8988T (cell line): Measurements from ENCODE around the gene DNAJC27.

Source experiments
- DNase-seq: peaks from one replicate; pipeline ENCODE4 v3.0.0; 2011

DNAJC27 gene

DNA sequence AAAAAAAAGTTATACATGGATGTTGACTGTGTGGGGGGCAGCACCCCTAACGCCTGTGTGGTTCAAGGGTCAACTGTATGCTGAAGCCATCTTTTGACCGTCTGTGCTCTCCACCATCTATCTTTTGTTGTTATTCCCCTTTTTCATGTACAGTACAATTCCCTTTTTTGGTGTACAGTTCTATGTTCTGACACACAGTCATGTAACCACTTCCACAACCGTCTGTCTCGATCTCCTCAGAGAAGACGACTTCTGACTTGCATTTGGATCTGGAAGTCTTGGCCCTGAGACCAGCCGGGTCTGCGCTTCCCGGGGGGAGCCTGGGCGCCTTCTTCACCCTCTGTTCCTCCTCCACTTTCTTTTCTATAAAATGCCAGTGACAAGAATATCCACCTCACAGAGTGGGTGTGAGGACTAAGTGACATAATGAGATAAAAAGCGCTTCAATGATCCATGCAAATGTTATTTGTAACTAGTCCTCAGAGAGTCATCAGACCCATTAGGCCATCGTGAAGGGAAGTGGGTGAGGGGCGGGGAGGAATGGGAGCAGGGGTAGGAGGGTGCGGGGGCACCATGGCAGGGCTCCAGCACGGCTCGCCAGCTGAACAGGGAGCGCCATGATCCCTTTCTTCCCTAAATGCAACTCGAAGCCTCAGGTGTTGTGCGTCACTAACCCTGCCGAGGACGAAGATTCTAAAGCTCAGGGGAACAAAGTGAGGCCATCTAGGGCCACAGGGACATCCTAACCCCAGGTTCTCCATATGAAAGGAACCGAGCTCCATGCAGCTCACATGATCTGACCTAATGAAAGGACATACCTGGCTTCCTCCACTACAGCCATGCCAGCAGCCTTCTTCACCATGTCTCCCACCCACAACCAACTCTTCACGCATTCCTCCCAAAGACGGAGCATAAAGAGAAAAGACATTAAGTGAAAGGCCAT is 68.3 kb downstream of the DNAJC27 start:
- no peak for DNase-seq

GRCh38 chr2:24899361-24899910 is 72.3 kb downstream of the DNAJC27 start:
- no peak for DNase-seq

GRCh38 chr2:24898122-24899109 is 73.3 kb downstream of the DNAJC27 start:
- no peak for DNase-seq

- DNase-seq: no peak
Observed at GRCh38 chr2:24894750-24895149, 77.0 kb downstream of the DNAJC27 start.

GRCh38 chr2:24893934-24894333 is 77.8 kb downstream of the DNAJC27 start:
- DNase-seq: no peak
